Stimulated activated naive B cell treated with anti-CD40 and anti-IgM and Interleukin-4, amounts not matched to agents 10 μg/mL and 1 μg/mL and 100 μg/mL, for 72 hours (primary cell): ENCODE results near the gene GYPB.
"Not testable (repeated sequence)": the region's sequence is repeated elsewhere in the genome, so short reads cannot be mapped to it uniquely, and the experiment has no call there.

Source experiments
- ATAC-seq, 2 donors: fragments of 150-1000 bp; cut with Tn5 transposase; replicated peaks; 2 replicates each; pipeline ENCODE4 v1.10.0; 2021; ENCODE audit warnings: moderate library complexity in 1 of 2
- DNase-seq: peaks from one replicate; pipeline ENCODE4 v3.0.0; 2021
- H3K27ac Mint-ChIP-seq: one replicate; pipeline ENCODE4 v1.8.0; 2022; ENCODE audit warnings: mild to moderate bottlenecking, mixed read lengths
- H3K27me3 Mint-ChIP-seq, 2 donors: one replicate each; pipeline ENCODE4 v1.8.0; 2022; ENCODE audit warnings: mixed read lengths in 2 of 2
- H3K36me3 Mint-ChIP-seq, 2 donors: one replicate each; pipeline ENCODE4 v1.8.0; 2022; ENCODE audit warnings: mixed read lengths in 2 of 2, mild to moderate bottlenecking in 1 of 2
- H3K4me1 Mint-ChIP-seq, 2 donors: one replicate each; pipeline ENCODE4 v1.8.0; 2022; ENCODE audit warnings: mixed read lengths in 2 of 2, mild to moderate bottlenecking in 1 of 2
- H3K4me3 Mint-ChIP-seq, 2 donors: one replicate each; pipeline ENCODE4 v1.8.0; 2022; ENCODE audit warnings: mild to moderate bottlenecking in 2 of 2, mixed read lengths in 2 of 2, moderate library complexity in 1 of 2
- H3K9me3 Mint-ChIP-seq, 2 donors: one replicate each; pipeline ENCODE4 v1.8.0; 2022; ENCODE audit warnings: mixed read lengths in 2 of 2, mild to moderate bottlenecking in 1 of 2

Gene GYPB

DNA sequence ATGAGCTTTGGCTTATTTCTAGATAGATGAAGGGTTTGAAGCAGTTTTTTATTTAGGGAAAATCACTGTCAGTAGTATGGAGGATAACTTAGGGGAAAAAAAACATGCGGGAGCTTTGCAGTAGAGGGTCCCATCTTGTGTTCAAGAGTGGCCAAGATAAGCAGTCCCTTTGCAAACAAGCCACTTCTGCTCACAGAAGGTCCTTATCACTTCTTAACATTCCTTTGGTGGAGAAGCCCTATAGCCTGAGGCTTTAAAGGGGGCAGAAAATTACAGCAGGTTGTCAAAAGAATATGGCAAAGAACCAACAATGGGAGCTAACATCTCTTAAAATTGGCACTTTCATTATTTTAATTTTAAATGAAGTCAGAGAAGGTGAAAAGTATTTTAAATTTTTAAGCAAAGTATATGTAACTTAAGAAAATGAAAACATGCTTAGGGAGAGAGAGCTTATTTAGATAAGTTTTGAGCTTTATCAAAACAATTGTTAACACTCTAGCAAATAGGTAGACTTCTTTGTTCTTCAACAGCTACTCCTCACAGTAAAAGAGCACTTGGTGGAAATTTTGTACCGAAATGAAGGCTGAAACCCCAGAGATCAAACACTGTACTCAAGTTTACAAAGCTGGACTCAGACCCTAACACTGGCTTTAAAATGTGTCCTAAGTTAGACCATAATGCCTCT is 15.8 kb downstream of the GYPB start:
- ATAC-seq, H3K27me3 Mint-ChIP-seq, H3K9me3 Mint-ChIP-seq, H3K36me3 Mint-ChIP-seq, DNase-seq, H3K4me1 Mint-ChIP-seq, H3K27ac Mint-ChIP-seq, H3K4me3 Mint-ChIP-seq: not testable (repeated sequence)

- not testable (repeated sequence) for H3K27ac Mint-ChIP-seq, H3K27me3 Mint-ChIP-seq, ATAC-seq, H3K4me1 Mint-ChIP-seq, DNase-seq, H3K4me3 Mint-ChIP-seq, H3K9me3 Mint-ChIP-seq, H3K36me3 Mint-ChIP-seq
Observed at GRCh38 chr4:144000331-144000995, 18.7 kb downstream of the GYPB start.

DNA sequence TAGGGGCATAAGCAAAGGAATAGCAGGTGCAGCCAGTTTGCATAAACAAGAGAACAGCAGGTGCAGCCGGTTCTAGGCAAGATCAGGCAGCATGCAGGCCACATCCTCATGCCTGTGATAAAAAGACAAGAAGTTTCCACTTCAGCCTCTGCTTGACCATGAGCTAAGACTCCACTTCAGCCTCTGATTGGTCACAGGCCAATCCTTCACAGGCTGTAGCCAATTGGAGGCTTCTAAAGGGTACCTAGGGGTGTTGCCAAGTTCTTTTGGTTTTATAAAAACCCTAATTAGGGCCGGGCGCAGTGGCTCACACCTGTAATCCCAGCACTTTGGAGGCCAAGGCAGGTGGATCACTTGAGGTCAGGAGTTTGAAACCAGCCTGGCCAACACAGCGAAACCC is 23.0 kb downstream of the GYPB start:
- H3K9me3 Mint-ChIP-seq, H3K4me3 Mint-ChIP-seq, ATAC-seq, H3K27me3 Mint-ChIP-seq, H3K27ac Mint-ChIP-seq, H3K36me3 Mint-ChIP-seq, DNase-seq: not testable (repeated sequence)
- peaks cover 9 to 13% of the 10 kb centered on the region in 2 donors for H3K4me1 Mint-ChIP-seq

DNA sequence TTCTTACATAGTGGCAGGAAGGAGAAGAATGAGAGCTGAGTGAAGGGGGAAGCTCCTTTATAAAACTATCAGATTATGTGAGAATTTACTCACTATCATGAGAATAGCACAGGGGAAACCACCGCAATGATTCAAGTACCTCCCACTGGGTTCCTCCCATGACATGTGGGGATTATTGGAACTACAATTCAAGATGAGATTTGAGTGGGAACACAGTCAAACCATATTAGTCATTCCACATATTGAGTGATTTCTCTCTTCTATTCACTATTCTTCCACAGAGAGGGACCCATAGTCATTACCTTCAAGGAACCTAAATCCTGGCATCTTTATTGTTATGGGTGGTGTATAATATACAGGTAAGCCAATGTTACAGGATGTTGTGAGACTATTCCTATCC is 27.4 kb downstream of the GYPB start:
- H3K36me3 Mint-ChIP-seq, H3K27me3 Mint-ChIP-seq, H3K27ac Mint-ChIP-seq, H3K4me3 Mint-ChIP-seq, DNase-seq, H3K9me3 Mint-ChIP-seq: not testable (repeated sequence)
- peaks cover 13 to 17% of the 10 kb centered on the region in 2 donors for H3K4me1 Mint-ChIP-seq
- peak in 1 of 2 donors; percentile 48 for ATAC-seq

DNA sequence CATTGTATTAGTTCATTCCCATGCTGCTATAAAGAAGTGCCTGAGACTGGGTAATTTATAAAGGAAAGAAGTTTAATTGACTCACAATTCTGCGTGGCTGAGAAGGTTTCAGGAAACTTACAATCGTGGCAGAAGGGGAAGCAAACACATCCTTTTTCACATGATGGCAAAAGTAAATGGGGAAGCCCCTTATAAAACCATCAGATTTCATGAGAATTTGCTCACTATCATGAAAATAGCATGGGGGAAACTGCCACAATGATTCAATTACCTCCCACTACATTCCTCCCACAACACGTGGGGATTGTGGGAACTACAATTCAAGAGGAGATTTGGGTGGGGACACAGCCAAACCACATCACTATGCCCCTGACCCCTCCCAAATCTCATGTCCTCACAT is 28.5 kb downstream of the GYPB start:
- Mint-ChIP-seq H3K4me1 (peaks cover 13 to 17% of the 10 kb centered on the region in 2 donors), H3K27ac (peak overlapping the region; percentile 37)
- not testable (repeated sequence) for H3K9me3 Mint-ChIP-seq, H3K4me3 Mint-ChIP-seq, H3K36me3 Mint-ChIP-seq, H3K27me3 Mint-ChIP-seq
- DNase-seq (peak; percentile 2), ATAC-seq (peak; percentile 75 to 80)

DNA sequence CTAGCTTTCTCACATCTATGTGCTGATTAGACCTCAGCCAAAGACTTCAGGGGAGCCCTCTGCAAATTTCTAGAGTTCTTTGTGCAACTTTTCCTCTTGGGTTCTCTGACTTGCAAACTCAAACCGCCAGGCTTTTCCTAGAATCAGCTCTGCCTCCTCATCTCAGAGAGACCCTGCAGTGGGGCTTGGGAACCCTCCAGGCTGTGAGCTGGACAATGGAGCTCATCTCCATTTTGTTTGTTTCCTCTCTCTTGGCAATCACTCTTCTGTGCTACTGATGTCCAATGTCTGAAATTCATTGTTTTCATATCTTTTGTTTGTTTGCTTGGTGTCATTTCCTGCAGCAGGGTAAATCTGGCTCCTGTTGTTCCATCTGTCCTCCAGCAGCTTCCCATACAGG is 33.0 kb downstream of the GYPB start:
- Mint-ChIP-seq H3K36me3 (no peaks in the 10 kb centered on the region), H3K27ac (no peak overlapping the region), H3K4me1 (peaks cover 4% of the 10 kb centered on the region in 2 donors), H3K27me3 (no peaks in the 10 kb centered on the region), H3K9me3 (peaks cover 0 to 2% of the 10 kb centered on the region in 2 donors), H3K4me3 (no peak overlapping the region)
- ATAC-seq: no peak
- no peak for DNase-seq

DNA sequence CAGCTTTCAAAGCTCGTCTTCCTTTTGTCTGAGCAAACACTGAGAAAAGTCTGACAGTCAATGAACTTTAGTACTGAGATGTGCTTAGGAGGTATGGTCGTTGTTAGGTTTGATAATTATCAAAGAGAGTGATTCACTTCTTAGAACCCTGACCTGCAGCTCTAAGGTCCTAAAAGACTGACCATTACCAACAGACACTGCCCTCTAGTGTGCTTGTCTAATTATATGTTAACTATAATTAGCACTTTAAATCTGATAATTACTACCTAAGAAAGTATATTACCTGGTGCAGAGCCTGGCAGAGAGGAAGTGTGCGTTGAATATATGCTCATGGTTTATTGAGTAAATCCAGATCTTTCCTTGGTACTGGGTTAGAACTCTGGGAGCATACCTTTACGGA is 38.4 kb downstream of the GYPB start:
- not testable (repeated sequence) for H3K27ac Mint-ChIP-seq

GRCh38 chr4:143975527-143975926 is 43.7 kb downstream of the GYPB start:
- not testable (repeated sequence) for H3K36me3 Mint-ChIP-seq, H3K27ac Mint-ChIP-seq, ATAC-seq, H3K27me3 Mint-ChIP-seq, DNase-seq, H3K9me3 Mint-ChIP-seq, H3K4me3 Mint-ChIP-seq, H3K4me1 Mint-ChIP-seq

More for the DNA sequence above, 38.4 kb downstream of the GYPB start:
- DNase-seq, H3K4me1 Mint-ChIP-seq, H3K9me3 Mint-ChIP-seq, H3K4me3 Mint-ChIP-seq, H3K27me3 Mint-ChIP-seq, H3K36me3 Mint-ChIP-seq: not testable (repeated sequence)
- ATAC-seq: peak in 1 of 2 donors; percentile 46

DNA sequence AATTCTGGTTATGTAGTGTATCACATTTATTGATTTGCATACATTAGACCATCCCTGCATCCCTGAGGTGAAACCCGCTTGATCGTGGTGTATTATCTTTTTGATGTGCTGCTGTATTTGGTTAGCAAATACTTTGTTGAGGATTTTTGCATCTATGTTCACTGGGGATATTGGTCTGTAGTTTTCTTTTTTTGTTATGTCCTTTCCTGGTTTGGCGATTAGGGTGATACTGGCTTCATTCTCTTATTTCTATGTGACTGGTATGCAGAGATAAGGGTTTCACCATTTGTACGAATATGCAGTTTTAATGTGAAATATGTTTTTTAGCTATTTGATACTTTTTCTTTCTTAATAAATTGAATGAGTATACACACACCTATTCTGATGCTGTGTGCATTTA is 45.2 kb downstream of the GYPB start:
- not testable (repeated sequence) for H3K4me1 Mint-ChIP-seq, H3K9me3 Mint-ChIP-seq, H3K27me3 Mint-ChIP-seq, H3K36me3 Mint-ChIP-seq, DNase-seq, H3K27ac Mint-ChIP-seq, ATAC-seq, H3K4me3 Mint-ChIP-seq

- Mint-ChIP-seq H3K4me3 (no peak overlapping the region), H3K36me3 (no peaks in the 10 kb centered on the region), H3K9me3 (no peaks in the 10 kb centered on the region), H3K27me3 (no peaks in the 10 kb centered on the region), H3K4me1 (no peaks in the 10 kb centered on the region), H3K27ac (no peak overlapping the region)
- ATAC-seq: no peak
- DNase-seq: no peak
Observed at GRCh38 chr4:143961075-143961474, 58.1 kb downstream of the GYPB start.

DNA sequence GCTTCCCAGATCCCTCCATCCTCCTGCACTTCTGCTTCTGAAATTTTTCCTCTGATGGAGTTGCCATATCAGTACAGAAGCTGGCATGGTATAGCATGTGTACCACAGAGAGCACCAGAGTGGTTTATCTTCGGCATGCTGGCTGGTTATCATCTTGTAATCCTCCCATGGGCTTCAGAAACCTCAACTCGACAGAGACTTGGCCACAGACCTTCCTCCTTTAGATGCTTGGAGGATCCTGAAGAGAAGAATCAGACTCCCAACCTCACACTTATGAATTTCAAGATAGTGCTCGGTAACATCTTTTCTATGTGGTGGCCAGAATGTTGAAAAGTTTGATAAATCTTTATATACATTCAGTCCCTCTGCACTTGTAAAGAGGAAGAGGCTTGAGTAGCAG is 63.9 kb downstream of the GYPB start:
- not testable (repeated sequence) for H3K4me1 Mint-ChIP-seq, H3K4me3 Mint-ChIP-seq, ATAC-seq, H3K27ac Mint-ChIP-seq, H3K27me3 Mint-ChIP-seq, DNase-seq
- peaks cover 12 to 13% of the 10 kb centered on the region in 2 donors for H3K9me3 Mint-ChIP-seq
- peaks cover 2 to 15% of the 10 kb centered on the region in 2 donors for H3K36me3 Mint-ChIP-seq

GRCh38 chr4:143951458-143951972 is 67.7 kb downstream of the GYPB start:
- not testable (repeated sequence) for H3K27me3 Mint-ChIP-seq, H3K4me1 Mint-ChIP-seq, DNase-seq, H3K4me3 Mint-ChIP-seq, ATAC-seq, H3K27ac Mint-ChIP-seq
- H3K36me3 Mint-ChIP-seq: peaks cover 2 to 15% of the 10 kb centered on the region in 2 donors
- peaks cover 12 to 13% of the 10 kb centered on the region in 2 donors for H3K9me3 Mint-ChIP-seq

DNA sequence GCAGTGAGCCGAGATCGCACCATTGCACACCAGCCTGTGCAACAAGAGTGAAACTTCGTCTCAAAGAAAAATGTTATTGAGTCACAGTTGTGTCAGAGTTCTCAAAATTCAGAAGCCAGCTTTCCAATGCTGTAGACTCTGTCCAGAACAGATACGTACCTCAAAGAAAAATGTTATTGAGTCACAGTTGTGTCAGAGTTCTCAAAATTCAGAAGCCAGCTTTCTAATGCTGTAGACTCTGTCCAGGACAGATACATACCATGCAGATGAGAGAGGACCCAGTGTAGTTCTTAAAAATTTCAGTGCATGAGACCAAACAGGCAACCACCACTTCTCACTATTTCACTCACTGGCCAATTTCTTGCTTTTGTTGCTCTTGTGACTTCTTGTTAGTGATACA is 68.2 kb downstream of the GYPB start:
- peaks cover 2 to 15% of the 10 kb centered on the region in 2 donors for H3K36me3 Mint-ChIP-seq
- not testable (repeated sequence) for H3K4me1 Mint-ChIP-seq

DNA sequence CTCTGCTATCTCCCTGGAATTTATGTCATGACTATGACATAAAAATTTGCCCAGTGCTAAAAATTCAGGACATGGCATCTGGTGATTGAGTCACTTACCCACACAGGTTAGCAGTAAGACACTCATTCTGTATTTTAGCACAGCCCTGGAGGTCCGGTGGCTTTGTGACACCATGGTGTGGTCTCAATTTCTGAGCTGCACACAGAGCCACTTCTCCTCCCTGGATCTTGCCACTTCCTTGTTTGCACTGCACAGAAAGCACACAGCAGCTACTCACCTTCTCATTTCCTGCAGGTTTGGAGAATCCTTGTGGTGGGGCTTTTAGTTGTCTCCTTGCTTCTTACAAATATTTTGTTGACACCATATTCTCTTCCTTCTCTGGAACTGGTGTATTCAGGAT is 69.0 kb downstream of the GYPB start:
- not testable (repeated sequence) for H3K4me1 Mint-ChIP-seq, H3K27ac Mint-ChIP-seq, H3K4me3 Mint-ChIP-seq, DNase-seq, H3K27me3 Mint-ChIP-seq, ATAC-seq
- H3K36me3 Mint-ChIP-seq: peaks cover 2 to 15% of the 10 kb centered on the region in 2 donors
- H3K9me3 Mint-ChIP-seq: peaks cover 12 to 13% of the 10 kb centered on the region in 2 donors

More for the DNA sequence above, 68.2 kb downstream of the GYPB start:
- H3K27ac Mint-ChIP-seq, H3K4me3 Mint-ChIP-seq, DNase-seq, H3K27me3 Mint-ChIP-seq, ATAC-seq: not testable (repeated sequence)
- peaks cover 12 to 13% of the 10 kb centered on the region in 2 donors for H3K9me3 Mint-ChIP-seq

GRCh38 chr4:143947493-143947892 is 71.7 kb downstream of the GYPB start:
- not testable (repeated sequence) for H3K4me3 Mint-ChIP-seq

More at GRCh38 chr4:143947493-143947892, 71.7 kb downstream of the GYPB start:
- not testable (repeated sequence) for DNase-seq, ATAC-seq, H3K4me1 Mint-ChIP-seq, H3K27me3 Mint-ChIP-seq, H3K27ac Mint-ChIP-seq, H3K9me3 Mint-ChIP-seq, H3K36me3 Mint-ChIP-seq
